Measurements from ENCODE around the gene GPR89A.

Gene GPR89A

GRCh38 chr1:145719230-145720079 lies 111.7 kb downstream of the GPR89A start, which contains the start of gene CD160:
CD160 (plus strand) TSS chr1:145719499; CDS start chr1:145728328, 8,829 bp downstream.
- DNase-seq: no peak

All from amniotic stem cell (primary cell).